ENCODE results near the gene PCLAF. TPM values are rescaled to one million over a fixed set of nuclear protein-coding genes. Genes with fewer than 3 reads are reported as not detected.
"Not testable (repeated sequence)": the region's sequence is repeated elsewhere in the genome, so short reads cannot be mapped to it uniquely, and the experiment has no call there.

The PCLAF gene
- polyA plus RNA-seq, 4 donors, result 3.5 to 89.1 (median 24.9) TPM

- 88 to 91% (median 90%) methylated on average over 2 of the region's 2 CpGs for WGBS, 3 donors
- H3K27ac ChIP-seq (ENCODE audit: low read depth in 1 of 3, low read length in 2 of 3), result no peak overlapping the region
- no peak for DNase-seq
- no peak overlapping the region for H3K4me3 ChIP-seq (ENCODE audit: low read depth in 1 of 3, low read length in 3 of 3)
- FAIRE-seq, result no peak
- peaks cover 23 to 49% (median 26%) of the 10 kb centered on the region in 3 donors for H3K36me3 ChIP-seq (ENCODE audit: control insufficient read depth in 3 of 3, insufficient read depth in 2 of 3, low read depth in 1 of 3, low read length in 3 of 3)
- no peaks in the 10 kb centered on the region for H3K4me1 ChIP-seq (ENCODE audit: control insufficient read depth in 3 of 3, insufficient read depth in 2 of 3, low read depth in 1 of 3, low read length in 2 of 3)
- no peaks in the 10 kb centered on the region for H3K9me3 ChIP-seq (ENCODE audit: control insufficient read depth in 2 of 2, insufficient read depth in 1 of 2, low read depth in 1 of 2, low read length in 1 of 2)
- H3K27me3 ChIP-seq (ENCODE audit: control insufficient read depth in 3 of 3, insufficient read depth in 3 of 3, low read length in 3 of 3), result no peaks in the 10 kb centered on the region
Measured at GRCh38 chr15:64412216-64412615, 31.0 kb upstream of the PCLAF start.

DNA sequence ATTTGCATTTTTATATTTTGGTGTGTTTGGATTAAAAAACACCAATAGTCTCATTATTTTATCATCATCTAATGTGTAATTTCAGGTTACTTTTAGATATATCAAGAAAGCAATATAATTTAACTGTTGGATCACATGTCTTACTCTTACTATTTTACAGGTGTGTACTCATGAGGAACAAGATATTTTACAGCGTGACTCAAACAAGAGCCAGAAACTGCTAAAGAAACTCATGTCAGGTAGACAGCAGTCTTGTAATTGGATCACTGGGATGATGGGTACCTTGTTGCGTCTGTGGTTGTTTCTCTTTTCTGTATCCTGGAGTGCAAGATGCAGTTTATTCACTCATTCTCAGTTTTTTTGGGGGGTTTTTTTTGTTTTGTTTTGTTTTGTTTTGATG is 19.3 kb upstream of the PCLAF start:
- Histone ChIP-seq H3K4me1 (ENCODE audit: control insufficient read depth in 3 of 3, insufficient read depth in 2 of 3, low read depth in 1 of 3, low read length in 2 of 3) (no peaks in the 10 kb centered on the region), H3K27me3 (ENCODE audit: control insufficient read depth in 3 of 3, insufficient read depth in 3 of 3, low read length in 3 of 3) (no peaks in the 10 kb centered on the region), H3K27ac (ENCODE audit: low read depth in 1 of 3, low read length in 2 of 3) (no peak overlapping the region), H3K4me3 (ENCODE audit: low read depth in 1 of 3, low read length in 3 of 3) (no peak overlapping the region), H3K9me3 (ENCODE audit: control insufficient read depth in 2 of 2, insufficient read depth in 1 of 2, low read depth in 1 of 2, low read length in 1 of 2) (no peaks in the 10 kb centered on the region), H3K36me3 (ENCODE audit: control insufficient read depth in 3 of 3, insufficient read depth in 2 of 3, low read depth in 1 of 3, low read length in 3 of 3) (peaks cover 4 to 69% (median 15%) of the 10 kb centered on the region in 3 donors)
- DNase-seq, result no peak
- FAIRE-seq, result no peak
- 94 to 97% (median 96%) methylated on average over 2 of the region's 2 CpGs for WGBS, 3 donors

DNA sequence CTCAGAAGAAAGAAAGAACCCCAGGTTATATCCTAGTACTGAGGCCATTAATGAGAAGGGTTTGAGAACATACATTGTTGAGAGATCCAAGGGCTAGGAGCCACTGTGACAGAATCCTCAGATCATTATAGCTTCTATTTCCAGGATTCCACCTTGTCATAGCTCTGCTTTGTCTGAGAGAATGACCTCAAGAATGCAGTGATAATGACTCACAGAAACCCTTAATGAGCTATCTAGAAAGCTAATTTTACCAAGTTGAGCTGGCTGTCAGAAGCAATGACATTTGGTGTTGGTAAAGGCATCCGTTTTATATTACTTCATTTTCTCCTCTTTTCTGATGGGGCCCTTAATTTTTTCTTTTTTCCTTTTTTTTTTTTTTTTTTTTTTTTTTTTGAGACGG is 17.3 kb upstream of the PCLAF start:
- WGBS, 3 donors, result 76 to 89% (median 80%) methylated on average over 2 of the region's 2 CpGs
- peaks cover 4 to 65% (median 17%) of the 10 kb centered on the region in 3 donors for H3K36me3 ChIP-seq (ENCODE audit: control insufficient read depth in 3 of 3, insufficient read depth in 2 of 3, low read depth in 1 of 3, low read length in 3 of 3)
- FAIRE-seq, result no peak

GRCh38 chr15:64396789-64397188 is 15.5 kb upstream of the PCLAF start:
- no peaks in the 10 kb centered on the region for H3K27me3 ChIP-seq (ENCODE audit: control insufficient read depth in 3 of 3, insufficient read depth in 3 of 3, low read length in 3 of 3)
- DNase-seq, result no peak
- FAIRE-seq, result no peak
- H3K9me3 ChIP-seq (ENCODE audit: control insufficient read depth in 2 of 2, insufficient read depth in 1 of 2, low read depth in 1 of 2, low read length in 1 of 2), result no peaks in the 10 kb centered on the region
- peaks cover 4 to 58% (median 17%) of the 10 kb centered on the region in 3 donors for H3K36me3 ChIP-seq (ENCODE audit: control insufficient read depth in 3 of 3, insufficient read depth in 2 of 3, low read depth in 1 of 3, low read length in 3 of 3)
- no peak overlapping the region for H3K27ac ChIP-seq (ENCODE audit: low read depth in 1 of 3, low read length in 2 of 3)
- 96 to 98% (median 97%) methylated on average over 5 of the region's 5 CpGs for WGBS, 3 donors
- no peaks in the 10 kb centered on the region for H3K4me1 ChIP-seq (ENCODE audit: control insufficient read depth in 3 of 3, insufficient read depth in 2 of 3, low read depth in 1 of 3, low read length in 2 of 3)
- H3K4me3 ChIP-seq (ENCODE audit: low read depth in 1 of 3, low read length in 3 of 3), result no peak overlapping the region

More for the DNA sequence above, 17.3 kb upstream of the PCLAF start:
- H3K4me3 ChIP-seq (ENCODE audit: low read depth in 1 of 3, low read length in 3 of 3), result no peak overlapping the region
- H3K27ac ChIP-seq (ENCODE audit: low read depth in 1 of 3, low read length in 2 of 3), result no peak overlapping the region
- H3K4me1 ChIP-seq (ENCODE audit: control insufficient read depth in 3 of 3, insufficient read depth in 2 of 3, low read depth in 1 of 3, low read length in 2 of 3), result no peaks in the 10 kb centered on the region
- no peaks in the 10 kb centered on the region for H3K9me3 ChIP-seq (ENCODE audit: control insufficient read depth in 2 of 2, insufficient read depth in 1 of 2, low read depth in 1 of 2, low read length in 1 of 2)
- no peak for DNase-seq
- H3K27me3 ChIP-seq (ENCODE audit: control insufficient read depth in 3 of 3, insufficient read depth in 3 of 3, low read length in 3 of 3), result no peaks in the 10 kb centered on the region

DNA sequence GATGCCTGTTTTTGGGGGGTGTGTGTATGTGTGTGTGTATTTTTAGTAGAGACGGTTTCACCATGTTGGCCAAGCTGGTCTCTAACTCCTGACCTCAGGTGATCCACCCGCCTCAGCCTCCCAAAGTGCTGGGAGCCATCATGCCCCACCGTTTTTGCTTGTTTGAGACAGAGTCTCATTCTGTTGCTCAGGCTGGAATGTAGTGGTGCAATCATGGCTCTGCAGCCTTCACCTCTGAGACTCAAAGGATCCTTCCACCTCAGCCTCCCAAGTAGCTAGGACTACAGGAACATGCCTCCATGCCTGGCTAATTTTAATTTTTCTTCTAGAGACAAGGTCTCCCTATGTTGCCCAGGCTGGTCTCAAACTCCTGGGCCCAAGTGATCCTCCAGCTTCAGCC is 11.2 kb upstream of the PCLAF start:
- H3K4me3 ChIP-seq (ENCODE audit: low read depth in 1 of 3, low read length in 3 of 3); DNase-seq; H3K27ac ChIP-seq (ENCODE audit: low read depth in 1 of 3, low read length in 2 of 3); H3K9me3 ChIP-seq (ENCODE audit: control insufficient read depth in 2 of 2, insufficient read depth in 1 of 2, low read depth in 1 of 2, low read length in 1 of 2); H3K4me1 ChIP-seq (ENCODE audit: control insufficient read depth in 3 of 3, insufficient read depth in 2 of 3, low read depth in 1 of 3, low read length in 2 of 3); H3K27me3 ChIP-seq (ENCODE audit: control insufficient read depth in 3 of 3, insufficient read depth in 3 of 3, low read length in 3 of 3); FAIRE-seq: not testable (repeated sequence)
- WGBS, 3 donors, result 89 to 93% (median 92%) methylated on average over 3 of the region's 3 CpGs
- H3K36me3 ChIP-seq (ENCODE audit: control insufficient read depth in 3 of 3, insufficient read depth in 2 of 3, low read depth in 1 of 3, low read length in 3 of 3), result peaks cover 0 to 37% (median 5%) of the 10 kb centered on the region in 3 donors

GRCh38 chr15:64389036-64389435 is 7.8 kb upstream of the PCLAF start:
- no peak overlapping the region for H3K27ac ChIP-seq (ENCODE audit: low read depth in 1 of 3, low read length in 2 of 3)
- 83 to 90% (median 83%) methylated on average over 5 of the region's 5 CpGs for WGBS, 3 donors
- FAIRE-seq, result no peak
- peaks cover 2 to 8% (median 4%) of the 10 kb centered on the region in 3 donors for H3K4me1 ChIP-seq (ENCODE audit: control insufficient read depth in 3 of 3, insufficient read depth in 2 of 3, low read depth in 1 of 3, low read length in 2 of 3)
- DNase-seq, result no peak
- peaks cover 0 to 18% (median 0%) of the 10 kb centered on the region in 3 donors for H3K36me3 ChIP-seq (ENCODE audit: control insufficient read depth in 3 of 3, insufficient read depth in 2 of 3, low read depth in 1 of 3, low read length in 3 of 3)
- H3K27me3 ChIP-seq (ENCODE audit: control insufficient read depth in 3 of 3, insufficient read depth in 3 of 3, low read length in 3 of 3), result no peaks in the 10 kb centered on the region
- H3K9me3 ChIP-seq (ENCODE audit: control insufficient read depth in 2 of 2, insufficient read depth in 1 of 2, low read depth in 1 of 2, low read length in 1 of 2), result peaks cover 0 to 2% of the 10 kb centered on the region in 2 donors
- peak overlapping the region in 1 of 3 donors; percentile 90 for H3K4me3 ChIP-seq (ENCODE audit: low read depth in 1 of 3, low read length in 3 of 3)

DNA sequence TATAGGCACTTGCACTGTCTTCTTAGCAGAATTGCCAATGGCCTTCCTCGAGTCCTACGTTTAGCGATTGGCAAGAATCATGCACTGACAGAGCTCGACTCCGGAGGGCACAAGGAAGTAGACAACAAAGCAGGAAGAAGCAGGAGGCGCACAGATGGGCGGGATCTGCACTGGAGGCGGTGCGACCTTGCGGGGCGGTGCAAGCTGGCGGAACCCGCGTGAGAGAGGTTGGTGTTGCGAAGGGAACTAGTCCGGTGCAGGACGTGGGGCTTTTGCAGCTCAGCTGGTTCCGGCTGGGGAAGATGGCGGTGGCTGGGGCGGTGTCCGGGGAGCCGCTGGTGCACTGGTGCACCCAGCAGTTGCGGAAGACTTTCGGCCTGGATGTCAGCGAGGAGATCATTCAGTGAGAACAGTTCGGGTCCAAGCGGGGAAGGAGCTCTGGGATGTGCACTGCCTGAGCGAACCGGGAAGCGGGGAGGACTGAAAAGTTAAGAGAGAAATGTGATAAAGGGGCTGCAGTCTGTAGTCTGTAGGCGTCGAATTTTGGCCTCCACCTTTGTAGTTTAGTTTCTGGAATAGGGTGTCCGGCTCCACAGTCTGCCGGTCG is 6.4 kb upstream of the PCLAF start, which contains the start of gene TRIP4:
TRIP4 (plus strand) TSS at position 275 of the 607 bp plus-strand sequence; CDS start at position 303, 28 bp downstream.
- FAIRE-seq (no peak), DNase-seq (peak; percentile 97 to 98)
- Histone ChIP-seq H3K27ac (ENCODE audit: low read depth in 1 of 3, low read length in 2 of 3) (peak within 1 kb of the TSS; percentile 78 to 93 (median 90)), H3K4me3 (ENCODE audit: low read depth in 1 of 3, low read length in 3 of 3) (peak within 1 kb of the TSS; percentile 64 to 90 (median 65)), H3K36me3 (ENCODE audit: control insufficient read depth in 3 of 3, insufficient read depth in 2 of 3, low read depth in 1 of 3, low read length in 3 of 3) (peaks cover 0 to 15% (median 0%) of the 10 kb centered on the region in 3 donors), H3K27me3 (ENCODE audit: control insufficient read depth in 3 of 3, insufficient read depth in 3 of 3, low read length in 3 of 3) (no peaks in the 10 kb centered on the region), H3K4me1 (ENCODE audit: control insufficient read depth in 3 of 3, insufficient read depth in 2 of 3, low read depth in 1 of 3, low read length in 2 of 3) (peaks cover 2 to 8% (median 4%) of the 10 kb centered on the region in 3 donors), H3K9me3 (ENCODE audit: control insufficient read depth in 2 of 2, insufficient read depth in 1 of 2, low read depth in 1 of 2, low read length in 1 of 2) (peaks cover 0 to 2% of the 10 kb centered on the region in 2 donors)
- 0% methylated on average over 34 to 35 of the region's 35 CpGs for WGBS, 3 donors

DNA sequence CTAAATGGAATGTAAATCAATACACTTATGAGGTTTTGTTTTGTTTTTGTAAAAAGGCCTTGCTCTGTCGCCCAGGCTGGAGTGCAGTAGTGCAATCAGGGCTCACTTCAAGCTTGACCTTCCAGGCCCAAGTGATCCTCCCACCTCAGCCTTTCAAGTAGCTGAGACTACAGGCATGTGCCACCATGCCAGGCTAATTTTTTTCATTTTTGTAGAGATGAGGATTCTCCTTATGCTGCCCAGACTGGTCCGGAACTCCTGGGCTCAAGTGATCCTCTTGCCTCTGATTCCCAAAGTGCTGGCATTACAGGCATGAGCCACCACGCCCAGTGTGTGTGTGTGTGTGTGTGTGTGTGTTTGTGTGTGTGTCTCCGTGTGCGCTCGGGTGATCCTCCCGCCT is 5.0 kb upstream of the PCLAF start:
- no peak for DNase-seq
- no peak for FAIRE-seq
- peaks cover 2 to 8% (median 4%) of the 10 kb centered on the region in 3 donors for H3K4me1 ChIP-seq (ENCODE audit: control insufficient read depth in 3 of 3, insufficient read depth in 2 of 3, low read depth in 1 of 3, low read length in 2 of 3)
- peaks cover 0 to 9% (median 0%) of the 10 kb centered on the region in 3 donors for H3K36me3 ChIP-seq (ENCODE audit: control insufficient read depth in 3 of 3, insufficient read depth in 2 of 3, low read depth in 1 of 3, low read length in 3 of 3)
- H3K27ac ChIP-seq (ENCODE audit: low read depth in 1 of 3, low read length in 2 of 3), result no peak overlapping the region
- WGBS, 3 donors, result 95 to 98% (median 97%) methylated on average over 7 of the region's 7 CpGs
- no peaks in the 10 kb centered on the region for H3K27me3 ChIP-seq (ENCODE audit: control insufficient read depth in 3 of 3, insufficient read depth in 3 of 3, low read length in 3 of 3)
- H3K4me3 ChIP-seq (ENCODE audit: low read depth in 1 of 3, low read length in 3 of 3), result no peak overlapping the region
- peaks cover 0 to 2% of the 10 kb centered on the region in 2 donors for H3K9me3 ChIP-seq (ENCODE audit: control insufficient read depth in 2 of 2, insufficient read depth in 1 of 2, low read depth in 1 of 2, low read length in 1 of 2)

Measured in small intestine (tissue), 7 donors.